Measurements from ENCODE around the gene RHBDF2. TPM values are rescaled to one million over a fixed set of nuclear protein-coding genes. Genes with fewer than 3 reads are reported as not detected.

The RHBDF2 gene
- polyA plus RNA-seq, 1 donor (not counting 4 experiments of a cell fraction or from before 2014, with no cell fraction given): 14.9 TPM

DNA sequence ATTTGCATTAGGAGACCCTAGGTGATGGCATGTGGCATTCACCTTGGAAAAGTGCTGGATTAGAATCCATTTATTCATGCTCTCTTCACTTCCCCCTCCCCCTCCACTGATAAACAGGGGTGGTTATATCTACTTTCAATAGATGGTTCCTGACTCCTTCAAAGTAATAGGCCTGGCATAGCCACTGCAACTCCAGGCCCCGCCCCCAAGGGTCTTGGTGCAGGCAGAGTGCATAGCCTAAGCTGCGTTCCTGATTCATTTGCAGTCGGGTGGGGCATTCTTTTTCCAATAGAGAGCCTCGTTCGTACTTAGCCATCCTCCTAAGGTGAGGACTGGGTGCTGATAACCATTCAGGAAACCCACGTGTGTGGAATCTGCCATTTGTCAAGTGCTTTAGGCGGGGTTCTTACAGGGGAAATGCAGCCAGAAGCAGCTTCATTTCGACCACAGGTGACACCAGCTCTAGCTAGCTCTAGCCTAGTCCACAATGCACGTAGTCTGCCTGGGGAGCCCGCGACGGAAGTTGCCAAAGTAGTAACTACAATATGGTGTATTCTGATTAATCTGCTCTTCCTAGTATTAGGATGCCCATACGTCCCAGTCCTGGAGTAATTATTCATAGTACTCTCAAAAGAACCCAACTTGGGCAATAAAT lies 59.4 kb downstream of the RHBDF2 start:
- DNase-seq (ENCODE audit: low read depth, low spot score): no peak
- no peak overlapping the region for H2AFZ ChIP-seq (ENCODE audit: control insufficient read depth, low read length)
- no peak for FAIRE-seq
- H3K4me2 ChIP-seq (ENCODE audit: control insufficient read depth, extremely low read depth, insufficient read depth, low read depth, low read length): no peak overlapping the region
- H3K4me1 ChIP-seq (ENCODE audit: control insufficient read depth, extremely low read depth, insufficient read depth, low read length): peaks cover 26% of the 10 kb centered on the region
- no peaks in the 10 kb centered on the region for H3K36me3 ChIP-seq (ENCODE audit: control insufficient read depth in 2 of 2, extremely low read depth in 1 of 2, insufficient read depth in 2 of 2, low read length in 2 of 2)
- H3K27ac ChIP-seq (ENCODE audit: control insufficient read depth, insufficient read depth, low read length): no peak overlapping the region
- H3K9me1 ChIP-seq (ENCODE audit: control insufficient read depth, extremely low read depth, insufficient read depth, low read length): peaks cover 9% of the 10 kb centered on the region
- H3K9me3 ChIP-seq (ENCODE audit: control insufficient read depth, low read depth, low read length): no peaks in the 10 kb centered on the region
- TF ChIP-seq, protein P1, sequence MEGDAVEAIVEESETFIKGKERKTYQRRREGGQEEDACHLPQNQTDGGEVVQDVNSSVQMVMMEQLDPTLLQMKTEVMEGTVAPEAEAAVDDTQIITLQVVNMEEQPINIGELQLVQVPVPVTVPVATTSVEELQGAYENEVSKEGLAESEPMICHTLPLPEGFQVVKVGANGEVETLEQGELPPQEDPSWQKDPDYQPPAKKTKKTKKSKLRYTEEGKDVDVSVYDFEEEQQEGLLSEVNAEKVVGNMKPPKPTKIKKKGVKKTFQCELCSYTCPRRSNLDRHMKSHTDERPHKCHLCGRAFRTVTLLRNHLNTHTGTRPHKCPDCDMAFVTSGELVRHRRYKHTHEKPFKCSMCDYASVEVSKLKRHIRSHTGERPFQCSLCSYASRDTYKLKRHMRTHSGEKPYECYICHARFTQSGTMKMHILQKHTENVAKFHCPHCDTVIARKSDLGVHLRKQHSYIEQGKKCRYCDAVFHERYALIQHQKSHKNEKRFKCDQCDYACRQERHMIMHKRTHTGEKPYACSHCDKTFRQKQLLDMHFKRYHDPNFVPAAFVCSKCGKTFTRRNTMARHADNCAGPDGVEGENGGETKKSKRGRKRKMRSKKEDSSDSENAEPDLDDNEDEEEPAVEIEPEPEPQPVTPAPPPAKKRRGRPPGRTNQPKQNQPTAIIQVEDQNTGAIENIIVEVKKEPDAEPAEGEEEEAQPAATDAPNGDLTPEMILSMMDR (optimal IDR thresholded peaks at IDR 0.05 in 1 of 3, IDR thresholded peaks at IDR 0.05 in 1 of 3, conservative IDR thresholded peaks at IDR 0.05 in 1 of 3; ENCODE audit: extremely low read depth in 1 of 3, insufficient read depth in 2 of 3, low read length in 3 of 3): no peak
- no peak for TF ChIP-seq EZH2 (IDR thresholded peaks at IDR 0.05; ENCODE audit: low read length)
- H3K27me3 ChIP-seq (ENCODE audit: control insufficient read depth, extremely low read depth, insufficient read depth, low read length): no peaks in the 10 kb centered on the region
- peaks cover 82% of the 10 kb centered on the region for H3K79me2 ChIP-seq (ENCODE audit: control insufficient read depth, insufficient read depth, low read length)
- peaks cover 33% of the 10 kb centered on the region for H4K20me1 ChIP-seq (ENCODE audit: control insufficient read depth, extremely low read depth, insufficient read depth, low read length)
- H3K4me3 ChIP-seq (ENCODE audit: control insufficient read depth in 2 of 3, extremely low read depth in 1 of 3, insufficient read depth in 2 of 3, low read depth in 1 of 3, low read length in 3 of 3): no peak overlapping the region
- dilution Hi-C loops (cut with MboI; ENCODE audit: extremely low pct_ligation_motif_present, low sequenced_read_pairs): no loop called here
- no peak overlapping the region for H3K9ac ChIP-seq (ENCODE audit: control insufficient read depth, extremely low read depth, insufficient read depth, low read length)

DNA sequence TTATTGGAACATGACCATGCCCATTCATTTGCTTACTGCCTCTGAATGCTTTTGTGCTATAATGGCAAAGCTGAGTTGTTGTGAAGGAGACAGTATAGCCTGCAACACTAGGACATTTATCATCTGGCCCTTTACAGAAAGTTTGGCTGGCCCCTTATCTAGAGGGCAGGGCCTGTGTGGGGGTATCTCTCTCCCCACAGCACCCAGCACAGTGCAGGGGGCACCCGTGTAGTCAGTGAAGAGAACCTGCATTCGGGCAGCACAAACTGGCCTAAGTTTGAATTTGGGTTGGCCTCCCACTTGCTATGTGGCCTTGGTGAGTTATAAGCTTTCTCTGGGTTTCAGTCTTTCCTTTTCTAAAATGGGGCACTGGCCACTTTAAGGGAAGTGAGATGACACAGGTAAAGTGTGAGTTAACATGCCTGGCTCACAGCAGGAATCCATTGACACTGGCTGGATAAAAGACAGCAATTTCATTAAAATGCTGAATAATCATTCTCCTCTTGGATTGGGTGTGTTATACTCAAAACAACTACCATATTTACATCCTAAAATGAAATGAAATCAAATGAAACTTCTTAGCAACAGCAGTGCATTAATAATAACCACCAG lies 60.4 kb downstream of the RHBDF2 start:
- H3K9me3 ChIP-seq (ENCODE audit: control insufficient read depth, low read depth, low read length): no peaks in the 10 kb centered on the region
- no peak for DNase-seq (ENCODE audit: low read depth, low spot score)
- H2AFZ ChIP-seq (ENCODE audit: control insufficient read depth, low read length): no peak overlapping the region
- H3K9me1 ChIP-seq (ENCODE audit: control insufficient read depth, extremely low read depth, insufficient read depth, low read length): peaks cover 6% of the 10 kb centered on the region
- dilution Hi-C loops (cut with MboI; ENCODE audit: extremely low pct_ligation_motif_present, low sequenced_read_pairs): no loop called here
- H3K4me3 ChIP-seq (ENCODE audit: control insufficient read depth in 2 of 3, extremely low read depth in 1 of 3, insufficient read depth in 2 of 3, low read depth in 1 of 3, low read length in 3 of 3): no peak overlapping the region
- FAIRE-seq: no peak
- no peak overlapping the region for H3K27ac ChIP-seq (ENCODE audit: control insufficient read depth, insufficient read depth, low read length)
- no peaks in the 10 kb centered on the region for H3K27me3 ChIP-seq (ENCODE audit: control insufficient read depth, extremely low read depth, insufficient read depth, low read length)
- peaks cover 16% of the 10 kb centered on the region for H3K4me1 ChIP-seq (ENCODE audit: control insufficient read depth, extremely low read depth, insufficient read depth, low read length)
- no peak for TF ChIP-seq EZH2 (IDR thresholded peaks at IDR 0.05; ENCODE audit: low read length)
- TF ChIP-seq, protein P1 (optimal IDR thresholded peaks at IDR 0.05 in 1 of 3, IDR thresholded peaks at IDR 0.05 in 1 of 3, conservative IDR thresholded peaks at IDR 0.05 in 1 of 3; ENCODE audit: extremely low read depth in 1 of 3, insufficient read depth in 2 of 3, low read length in 3 of 3): no peak
- H3K79me2 ChIP-seq (ENCODE audit: control insufficient read depth, insufficient read depth, low read length): peaks cover 84% of the 10 kb centered on the region
- H3K4me2 ChIP-seq (ENCODE audit: control insufficient read depth, extremely low read depth, insufficient read depth, low read depth, low read length): no peak overlapping the region
- H3K36me3 ChIP-seq (ENCODE audit: control insufficient read depth in 2 of 2, extremely low read depth in 1 of 2, insufficient read depth in 2 of 2, low read length in 2 of 2): no peaks in the 10 kb centered on the region
- H4K20me1 ChIP-seq (ENCODE audit: control insufficient read depth, extremely low read depth, insufficient read depth, low read length): peaks cover 25% of the 10 kb centered on the region
- H3K9ac ChIP-seq (ENCODE audit: control insufficient read depth, extremely low read depth, insufficient read depth, low read length): no peak overlapping the region

Data from keratinocyte (primary cell).